HG03354 (cell line): ENCODE measurements around the gene NDUFS6.

Source experiments
- ATAC-seq: cut with Tn5 transposase; IDR thresholded peaks from one replicate; pipeline ENCODE4 v1.9.1; 2021; ENCODE audit warnings: mild to moderate bottlenecking; ENCODE audit not compliant: unreplicated experiment, poor library complexity, severe bottlenecking

The NDUFS6 gene

GRCh38 chr5:1827025-1827885 is 26.0 kb downstream of the NDUFS6 start:
- no peak for ATAC-seq

- no peak for ATAC-seq
These were observed 26.7 kb downstream of the NDUFS6 start for GRCh38 chr5:1827886-1828397.

- ATAC-seq, result no peak
These were observed 29.5 kb downstream of the NDUFS6 start for GRCh38 chr5:1830571-1831228.

GRCh38 chr5:1831257-1831656 is 30.1 kb downstream of the NDUFS6 start:
- ATAC-seq, result no peak

GRCh38 chr5:1831677-1832313 is 30.6 kb downstream of the NDUFS6 start:
- ATAC-seq, result no peak

- no peak for ATAC-seq
These were observed 31.5 kb downstream of the NDUFS6 start for GRCh38 chr5:1832511-1833250.

GRCh38 chr5:1833264-1834021 is 32.2 kb downstream of the NDUFS6 start:
- ATAC-seq, result no peak

GRCh38 chr5:1834022-1834551 is 32.9 kb downstream of the NDUFS6 start:
- no peak for ATAC-seq

- no peak for ATAC-seq
These were observed 33.7 kb downstream of the NDUFS6 start for GRCh38 chr5:1834721-1835429.

- ATAC-seq, result no peak
These were observed 34.2 kb downstream of the NDUFS6 start for GRCh38 chr5:1835431-1835830.

- ATAC-seq, result no peak
These were observed 35.1 kb downstream of the NDUFS6 start for GRCh38 chr5:1836176-1836890.

- ATAC-seq, result no peak
These were observed 36.0 kb downstream of the NDUFS6 start for GRCh38 chr5:1836891-1837880.

GRCh38 chr5:1838013-1838412 is 36.8 kb downstream of the NDUFS6 start:
- ATAC-seq, result no peak

- no peak for ATAC-seq
These were observed 38.9 kb downstream of the NDUFS6 start for GRCh38 chr5:1840071-1840547.

GRCh38 chr5:1840741-1841521 is 39.7 kb downstream of the NDUFS6 start:
- no peak for ATAC-seq
